HG03342 (cell line): Measurements from ENCODE around the gene CTSK.
"Not testable (repeated sequence)": the region's sequence is repeated elsewhere in the genome, so short reads cannot be mapped to it uniquely, and the experiment has no call there.

Experiments
- ATAC-seq: cut with Tn5 transposase; IDR thresholded peaks from one replicate; pipeline ENCODE4 v1.9.1; 2021; ENCODE audit warnings: mild to moderate bottlenecking, moderate library complexity; ENCODE audit not compliant: unreplicated experiment

The CTSK gene

GRCh38 chr1:150808121-150808520, at the start of gene CTSK:
Gene CTSK, minus strand, starts transcription at chr1:150808260. Its CDS starts 1,455 bp downstream, at chr1:150806805.
- ATAC-seq, result no peak

- not testable (repeated sequence) for ATAC-seq
These were observed 44.7 kb upstream of the CTSK start for GRCh38 chr1:150852734-150853133.

GRCh38 chr1:150850801-150851362, 42.8 kb upstream of the CTSK start:
- not testable (repeated sequence) for ATAC-seq

GRCh38 chr1:150846473-150847146, 38.5 kb upstream of the CTSK start:
- ATAC-seq, result no peak

GRCh38 chr1:150843474-150843873, 35.4 kb upstream of the CTSK start:
- no peak for ATAC-seq

- ATAC-seq, result no peak
These were observed 34.9 kb upstream of the CTSK start for GRCh38 chr1:150842964-150843363.

GRCh38 chr1:150842343-150842742, 34.3 kb upstream of the CTSK start:
- no peak for ATAC-seq

- ATAC-seq, result no peak
These were observed 33.6 kb upstream of the CTSK start for GRCh38 chr1:150841626-150842025.

GRCh38 chr1:150840850-150841249, 32.8 kb upstream of the CTSK start:
- ATAC-seq, result not testable (repeated sequence)

- ATAC-seq, result no peak
These were observed 28.2 kb upstream of the CTSK start for GRCh38 chr1:150836129-150836773.

- not testable (repeated sequence) for ATAC-seq
These were observed 25.9 kb upstream of the CTSK start for GRCh38 chr1:150833961-150834360.

- ATAC-seq, result no peak
These were observed 24.5 kb upstream of the CTSK start for GRCh38 chr1:150832597-150832996.

GRCh38 chr1:150829751-150830150, 21.7 kb upstream of the CTSK start:
- ATAC-seq, result no peak

- ATAC-seq, result no peak
These were observed 18.2 kb upstream of the CTSK start for GRCh38 chr1:150826299-150826698.

GRCh38 chr1:150820730-150821512, 12.9 kb upstream of the CTSK start:
- ATAC-seq, result no peak

- no peak for ATAC-seq
These were observed 7.8 kb upstream of the CTSK start for GRCh38 chr1:150815871-150816270.

GRCh38 chr1:150813028-150813707, 5.1 kb upstream of the CTSK start:
- no peak for ATAC-seq

GRCh38 chr1:150810958-150811659, 3.0 kb upstream of the CTSK start:
- no peak for ATAC-seq

GRCh38 chr1:150809651-150810050, 1.6 kb upstream of the CTSK start:
- no peak for ATAC-seq

- no peak for ATAC-seq
These were observed 786 bp upstream of the CTSK start for GRCh38 chr1:150808846-150809245.
